HG02798 (cell line): ENCODE data around the gene PPP2CA.
A peak's percentile ranks its signal among the peaks of the same experiment; 100 is the strongest.
"Not testable (repeated sequence)": the region's sequence is repeated elsewhere in the genome, so short reads cannot be mapped to it uniquely, and the experiment has no call there.

Source experiments
- ATAC-seq: cut with Tn5 transposase; IDR thresholded peaks from one replicate; pipeline ENCODE4 v1.9.1; 2021; ENCODE audit warnings: mild to moderate bottlenecking; ENCODE audit not compliant: unreplicated experiment, poor library complexity

The PPP2CA gene

DNA sequence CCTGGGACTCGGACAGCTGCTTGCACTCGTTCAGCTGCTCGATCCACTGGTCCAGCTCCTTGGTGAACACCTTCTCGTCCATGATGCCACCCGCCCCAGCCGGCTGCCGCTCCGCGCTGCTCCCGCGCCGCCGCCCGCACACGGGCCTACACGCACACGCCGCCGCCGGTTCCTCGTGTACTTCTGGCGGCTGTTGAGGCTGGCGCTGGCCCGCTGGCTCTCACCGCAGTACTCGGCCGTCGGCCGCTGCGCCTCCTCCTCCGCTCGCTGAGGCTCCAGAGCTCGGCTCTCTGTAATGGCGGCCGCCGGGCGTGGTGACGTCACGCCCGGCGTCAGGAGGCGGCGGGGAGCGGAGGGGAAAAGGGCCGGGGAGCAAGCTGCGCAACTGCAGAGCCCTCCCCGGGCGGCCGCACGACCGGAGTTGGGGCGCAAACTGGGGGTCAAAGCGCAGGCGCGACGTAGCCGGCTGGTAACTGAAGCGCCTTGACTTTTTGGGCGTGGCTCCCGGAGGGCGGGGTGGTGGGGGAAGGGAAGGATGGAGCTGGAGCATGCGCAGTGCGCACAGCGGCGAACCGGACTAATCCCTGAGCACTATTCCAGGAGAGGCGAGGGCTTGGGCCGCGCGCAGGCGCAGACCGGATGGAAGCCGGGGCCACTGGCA lies at the start of gene PPP2CA:
Gene PPP2CA, minus strand, starts transcription at position 294 of the 661 bp plus-strand sequence. Its CDS starts 212 bp downstream, at position 82.
- ATAC-seq: peak; percentile 84

GRCh38 chr5:134273642-134274395 lies 47.9 kb upstream of the PPP2CA start:
- ATAC-seq: no peak

GRCh38 chr5:134271059-134271458 lies 45.2 kb upstream of the PPP2CA start:
- no peak for ATAC-seq

- ATAC-seq: no peak
These were observed 43.0 kb upstream of the PPP2CA start for GRCh38 chr5:134268919-134269318.

DNA sequence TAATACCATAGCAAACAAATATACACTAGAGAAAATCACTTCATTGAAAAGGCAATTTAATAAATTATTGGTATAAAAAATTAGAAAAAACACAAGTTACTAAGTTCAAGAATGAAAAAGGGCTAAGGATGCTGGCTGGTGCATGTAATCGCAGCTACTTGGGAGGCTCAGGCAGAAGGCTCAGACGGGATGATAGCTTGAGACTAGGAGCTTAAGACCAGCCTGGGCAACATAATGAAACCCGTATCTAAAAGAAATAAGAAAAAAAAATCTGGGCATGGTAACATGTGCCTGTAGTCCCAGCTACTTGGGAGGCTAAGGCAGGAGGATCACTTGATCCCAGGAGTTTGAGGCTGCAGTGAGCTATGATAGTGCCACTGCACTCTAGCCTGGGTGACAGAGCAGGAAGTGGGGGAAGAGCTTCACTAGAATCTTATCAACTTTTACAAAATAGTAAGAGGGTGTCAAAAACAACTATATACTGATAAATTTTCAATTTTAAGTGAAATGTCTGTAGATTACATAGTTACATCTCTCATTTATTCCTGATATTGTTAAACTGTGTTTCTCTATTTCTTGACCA lies 42.2 kb upstream of the PPP2CA start:
- ATAC-seq: no peak

- no peak for ATAC-seq
These were observed 41.6 kb upstream of the PPP2CA start for GRCh38 chr5:134267366-134268018.

DNA sequence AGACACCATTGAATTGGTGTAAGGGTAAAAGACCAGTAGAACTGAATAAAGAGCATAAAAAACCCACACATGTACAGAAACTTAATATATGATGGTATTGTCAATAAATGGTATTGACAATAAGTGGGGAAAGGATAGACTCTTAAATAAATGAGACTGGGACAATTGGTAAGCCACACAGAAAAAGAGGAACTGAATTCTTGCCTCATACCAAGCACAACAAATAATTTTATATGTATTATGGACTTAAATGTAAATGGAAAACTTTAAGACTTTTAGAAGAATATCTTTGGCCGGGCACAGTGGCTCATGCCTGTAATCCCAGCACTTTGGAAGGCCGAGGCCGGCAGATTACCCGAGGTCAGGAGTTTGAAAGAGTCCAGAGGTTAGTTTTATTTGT lies 37.9 kb upstream of the PPP2CA start:
- ATAC-seq: no peak

GRCh38 chr5:134262629-134263028 lies 36.8 kb upstream of the PPP2CA start:
- not testable (repeated sequence) for ATAC-seq

DNA sequence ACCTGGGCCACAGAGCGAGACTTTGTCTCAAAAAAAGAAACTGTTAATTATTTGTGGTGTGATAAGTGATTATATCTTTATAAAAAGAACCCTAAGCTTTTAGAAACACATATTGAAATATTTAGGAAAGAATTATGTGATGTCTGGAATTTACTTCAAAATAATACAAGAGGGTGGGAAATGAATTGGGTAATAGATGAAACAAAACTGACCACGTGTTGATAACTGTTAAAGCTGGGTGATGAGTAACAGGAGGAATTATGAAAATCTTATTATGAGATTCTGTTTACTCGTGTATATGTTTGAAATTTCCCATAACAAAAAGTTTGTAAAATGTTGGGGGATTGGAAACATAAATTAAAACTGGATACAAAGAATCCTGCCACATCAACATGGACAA lies 33.0 kb upstream of the PPP2CA start:
- no peak for ATAC-seq

GRCh38 chr5:134257176-134257575 lies 31.3 kb upstream of the PPP2CA start:
- ATAC-seq: no peak

- no peak for ATAC-seq
These were observed 29.7 kb upstream of the PPP2CA start for GRCh38 chr5:134255418-134256150.

- not testable (repeated sequence) for ATAC-seq
These were observed 27.7 kb upstream of the PPP2CA start for GRCh38 chr5:134253368-134254153.

GRCh38 chr5:134252671-134253070 lies 26.8 kb upstream of the PPP2CA start:
- ATAC-seq: no peak

DNA sequence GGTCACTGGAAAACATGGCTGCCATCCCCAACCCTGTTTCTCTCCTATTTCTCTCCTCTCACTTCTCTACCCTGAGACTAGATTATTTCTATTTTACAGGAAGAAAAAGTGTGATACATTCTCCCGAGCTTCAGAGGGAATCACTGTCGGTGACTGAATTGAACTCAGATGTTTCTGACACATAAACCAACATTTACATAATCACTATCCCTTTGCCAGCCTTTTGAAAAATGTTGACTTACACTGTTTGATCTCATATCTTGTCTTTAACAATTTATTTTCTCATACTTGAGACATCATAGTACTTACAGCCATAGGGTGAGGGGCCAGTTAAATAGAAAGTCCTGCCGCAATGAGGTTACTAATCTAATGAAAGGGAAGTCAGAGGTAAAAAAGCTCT lies 25.1 kb upstream of the PPP2CA start:
- ATAC-seq: no peak

GRCh38 chr5:134249469-134250379 lies 23.9 kb upstream of the PPP2CA start:
- ATAC-seq: no peak

- ATAC-seq: no peak
These were observed 22.4 kb upstream of the PPP2CA start for GRCh38 chr5:134248256-134248655.

DNA sequence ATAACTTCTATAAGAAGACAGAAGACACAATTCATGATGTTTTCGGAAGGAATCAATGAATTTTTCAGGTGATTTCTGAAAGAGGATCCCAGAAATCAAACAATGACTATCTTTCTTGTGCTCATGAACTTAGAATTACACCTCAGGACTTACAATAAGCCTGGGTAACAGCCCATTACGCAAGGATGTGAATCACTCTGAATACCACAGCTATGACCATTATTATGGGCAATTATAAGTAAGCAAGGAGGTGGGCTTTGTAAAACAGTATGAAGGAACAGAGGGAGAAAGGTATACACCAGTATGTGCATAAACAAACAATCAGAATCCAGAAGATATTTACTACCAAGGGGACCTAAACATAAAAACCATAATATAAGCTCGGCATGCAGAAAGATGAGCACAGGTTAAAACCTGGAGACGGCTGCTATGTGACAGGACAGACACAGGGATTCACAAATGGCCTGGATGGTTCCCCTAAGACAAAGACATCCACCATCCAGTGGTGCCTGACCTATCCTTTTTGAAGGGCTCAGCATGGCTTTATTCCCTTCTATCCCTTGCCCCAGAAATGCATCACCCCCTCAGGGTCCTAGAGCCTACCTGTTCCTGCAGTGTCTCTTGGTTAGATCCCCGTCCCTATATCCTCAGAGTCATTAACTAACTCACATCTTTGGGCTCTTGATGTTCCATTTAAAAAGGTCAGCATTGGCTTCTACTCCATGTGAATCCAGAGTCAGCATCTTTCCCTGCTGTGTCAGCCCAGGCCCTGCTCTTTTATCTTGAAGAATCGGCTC lies 21.8 kb upstream of the PPP2CA start:
- no peak for ATAC-seq
